ENCODE measurements around the gene MYL7. TPM values are rescaled to one million over a fixed set of nuclear protein-coding genes. Genes with fewer than 3 reads are reported as not detected.
A peak's percentile ranks its signal among the peaks of the same experiment; 100 is the strongest.

Gene MYL7
- total and polyA plus RNA-seq, 2 donors (not counting 3 experiments of a cell fraction or from before 2014, with no cell fraction given): not detected

GRCh38 chr7:44100458-44101302 is 40.5 kb downstream of the MYL7 start:
- Histone ChIP-seq H3K9me1 (replicated peaks; ENCODE audit: control insufficient read depth, extremely low read depth, insufficient read depth, low read length) (no peaks in the 10 kb centered on the region), H3K9ac (replicated peaks; ENCODE audit: extremely low read depth, insufficient read depth, low read length) (no peak overlapping the region), H2AFZ (ENCODE audit: low read depth, low read length) (peak overlapping the region; percentile 55), H3K27me3 (ENCODE audit: control insufficient read depth in 2 of 2, insufficient read depth in 2 of 2, low read length in 2 of 2) (no peaks in the 10 kb centered on the region), H3K79me2 (ENCODE audit: control insufficient read depth, insufficient read depth, low read length) (peaks cover 5% of the 10 kb centered on the region), H3K27ac (ENCODE audit: insufficient read depth, low read depth, low read length) (no peak overlapping the region), H3K4me3 (replicated peaks in 1 of 3; ENCODE audit: insufficient read depth in 1 of 3, low read depth in 1 of 3, low read length in 3 of 3) (no peak overlapping the region), H3K4me2 (ENCODE audit: insufficient read depth, low read length) (no peak overlapping the region), H3K4me1 (ENCODE audit: control insufficient read depth, extremely low read depth, insufficient read depth, low read length) (peaks cover 3% of the 10 kb centered on the region), H4K20me1 (replicated peaks; ENCODE audit: control insufficient read depth, extremely low read depth, insufficient read depth, low read length) (no peaks in the 10 kb centered on the region), H3K36me3 (ENCODE audit: control insufficient read depth in 2 of 2, extremely low read depth in 1 of 2, insufficient read depth in 2 of 2, low read length in 2 of 2) (no peaks in the 10 kb centered on the region), H3K9me3 (replicated peaks; ENCODE audit: control insufficient read depth, insufficient read depth, low read length) (no peaks in the 10 kb centered on the region)
- intact Hi-C loops (cut with micrococcal nuclease) (no loop called here), dilution Hi-C loops (cut with MboI; ENCODE audit: extremely low pct_ligation_motif_present, low sequenced_read_pairs) (no loop called here)
- no peak for FAIRE-seq
- CTCF ChIA-PET: no interaction called here
- no TSS peak for BruUV-seq (replicated peaks)
- POLR2A ChIA-PET: no interaction called here
- TF ChIP-seq FOS (IDR thresholded peaks at IDR 0.05; ENCODE audit: borderline replicate concordance, insufficient read depth, low read length) (no peak), EZH2 (IDR thresholded peaks at IDR 0.05; ENCODE audit: borderline replicate concordance, low read depth, low read length, severe bottlenecking) (no peak), GATA2 (IDR thresholded peaks at IDR 0.05; ENCODE audit: insufficient read depth, insufficient read length, low read depth, low read length) (no peak), MAX (IDR thresholded peaks at IDR 0.05; ENCODE audit: insufficient read depth, insufficient read length) (no peak), POLR2AphosphoS5 (IDR thresholded peaks at IDR 0.05; ENCODE audit: insufficient read depth, low read depth, low read length) (no peak), POLR2A (IDR thresholded peaks at IDR 0.05; ENCODE audit: low read depth, low read length) (no peak), JUN (IDR thresholded peaks at IDR 0.05; ENCODE audit: borderline replicate concordance, insufficient read depth, insufficient read length, low read depth) (no peak), MYC (IDR thresholded peaks at IDR 0.05; ENCODE audit: low read depth, low read length) (no peak)
- TF ChIP-seq, protein P1, sequence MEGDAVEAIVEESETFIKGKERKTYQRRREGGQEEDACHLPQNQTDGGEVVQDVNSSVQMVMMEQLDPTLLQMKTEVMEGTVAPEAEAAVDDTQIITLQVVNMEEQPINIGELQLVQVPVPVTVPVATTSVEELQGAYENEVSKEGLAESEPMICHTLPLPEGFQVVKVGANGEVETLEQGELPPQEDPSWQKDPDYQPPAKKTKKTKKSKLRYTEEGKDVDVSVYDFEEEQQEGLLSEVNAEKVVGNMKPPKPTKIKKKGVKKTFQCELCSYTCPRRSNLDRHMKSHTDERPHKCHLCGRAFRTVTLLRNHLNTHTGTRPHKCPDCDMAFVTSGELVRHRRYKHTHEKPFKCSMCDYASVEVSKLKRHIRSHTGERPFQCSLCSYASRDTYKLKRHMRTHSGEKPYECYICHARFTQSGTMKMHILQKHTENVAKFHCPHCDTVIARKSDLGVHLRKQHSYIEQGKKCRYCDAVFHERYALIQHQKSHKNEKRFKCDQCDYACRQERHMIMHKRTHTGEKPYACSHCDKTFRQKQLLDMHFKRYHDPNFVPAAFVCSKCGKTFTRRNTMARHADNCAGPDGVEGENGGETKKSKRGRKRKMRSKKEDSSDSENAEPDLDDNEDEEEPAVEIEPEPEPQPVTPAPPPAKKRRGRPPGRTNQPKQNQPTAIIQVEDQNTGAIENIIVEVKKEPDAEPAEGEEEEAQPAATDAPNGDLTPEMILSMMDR (IDR thresholded peaks at IDR 0.05; ENCODE audit: extremely low read depth in 1 of 2, insufficient read depth in 1 of 2, low read depth in 1 of 2, low read length in 2 of 2): no peak
- DNase-seq (ENCODE audit: low read depth, low spot score): no peak

Data from endothelial cell of umbilical vein (primary cell).